Glutamatergic neuron (in vitro differentiated cells): Measurements from ENCODE around the gene TRPV3. TPM values are rescaled to one million over a fixed set of nuclear protein-coding genes. Genes with fewer than 3 reads are reported as not detected.

Source experiments
- DNase-seq: peaks from one replicate; pipeline ENCODE4 v3.0.0; 2022
- H3K27ac Mint-ChIP-seq: one replicate; pipeline ENCODE4 v1.8.0; 2020; ENCODE audit warnings: mild to moderate bottlenecking, mixed read lengths, inconsistent platforms; ENCODE audit not compliant: unreplicated experiment
- H3K27me3 Mint-ChIP-seq: one replicate; pipeline ENCODE4 v1.8.0; 2020; ENCODE audit warnings: mild to moderate bottlenecking, moderate library complexity, mixed read lengths, inconsistent platforms; ENCODE audit not compliant: unreplicated experiment
- H3K36me3 Mint-ChIP-seq: one replicate; pipeline ENCODE4 v1.8.0; 2020; ENCODE audit warnings: mild to moderate bottlenecking, mixed read lengths, inconsistent platforms; ENCODE audit not compliant: unreplicated experiment
- H3K4me1 Mint-ChIP-seq: one replicate; pipeline ENCODE4 v1.8.0; 2020; ENCODE audit warnings: mild to moderate bottlenecking, low read depth, mixed read lengths, inconsistent platforms; ENCODE audit not compliant: unreplicated experiment
- H3K4me3 Mint-ChIP-seq: one replicate; pipeline ENCODE4 v1.8.0; 2020; ENCODE audit warnings: mild to moderate bottlenecking, mixed read lengths, inconsistent platforms; ENCODE audit not compliant: unreplicated experiment
- H3K9me3 Mint-ChIP-seq: one replicate; pipeline ENCODE4 v1.8.0; 2020; ENCODE audit warnings: mild to moderate bottlenecking, moderate library complexity, mixed read lengths, inconsistent platforms; ENCODE audit not compliant: unreplicated experiment
- CTCF ChIP-seq: fragments of 200-600 bp; sonication (generic); IDR thresholded peaks from one replicate; pipeline ENCODE4 v1.5.0; 2021; ENCODE audit not compliant: partially characterized antibody, unreplicated experiment
- total RNA-seq: library from RNA; stranded (reverse); fragmentation: NEBNext Ultra II Directional; extraction: Animal tissue kit (Norgen Biotek cat#: 25700); gene quantifications from one replicate; pipeline ENCODE4 v1.2.1, GENCODE V29; 2021; ENCODE audit not compliant: unreplicated experiment

The TRPV3 gene
- total RNA-seq, 1 donor from 2014 or later = 0.74 TPM

- no peak for DNase-seq
- H3K36me3 Mint-ChIP-seq = no peaks in the 10 kb centered on the region
- H3K4me1 Mint-ChIP-seq = peaks cover 7% of the 10 kb centered on the region
- peaks cover 10% of the 10 kb centered on the region for H3K9me3 Mint-ChIP-seq
- no peak overlapping the region for H3K27ac Mint-ChIP-seq
- H3K4me3 Mint-ChIP-seq = no peak overlapping the region
- peaks cover 4% of the 10 kb centered on the region for H3K27me3 Mint-ChIP-seq
- TF ChIP-seq CTCF = no peak
These were observed 1.6 kb upstream of the TRPV3 start for GRCh38 chr17:3559270-3559645.

DNA sequence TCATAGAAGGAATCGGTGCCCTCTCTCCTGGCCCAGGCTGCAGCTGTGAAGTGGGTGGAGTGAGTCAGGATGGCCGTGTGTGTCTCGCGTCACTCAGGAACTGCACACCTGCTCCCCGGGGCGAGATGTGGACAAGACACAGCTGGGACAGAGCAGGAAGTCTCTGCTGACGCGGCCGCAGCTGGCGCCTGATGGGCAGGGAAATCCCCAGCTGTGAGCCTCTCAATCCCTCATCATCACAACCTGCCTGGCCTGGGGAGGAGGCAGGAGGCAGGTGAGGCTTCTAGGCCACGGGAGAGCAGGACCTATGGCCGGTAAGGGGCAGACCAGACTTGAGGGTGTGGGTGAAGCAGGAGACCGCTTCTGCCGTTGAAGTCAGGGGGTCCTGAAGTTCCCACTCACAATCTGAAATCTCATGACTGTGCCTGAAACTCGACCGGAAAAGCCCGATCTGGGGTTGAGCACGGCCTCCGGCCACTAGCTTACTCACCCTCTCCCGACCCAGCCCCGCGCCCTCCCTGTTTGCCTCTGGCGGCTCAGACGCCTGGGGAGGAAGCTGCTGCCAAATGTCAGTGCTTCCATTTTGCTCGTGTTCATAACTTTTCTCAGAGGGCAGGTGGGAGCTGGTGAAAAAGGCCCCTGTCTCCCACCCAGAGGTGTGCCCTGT is 1.1 kb upstream of the TRPV3 start:
- Mint-ChIP-seq H3K9me3 (peaks cover 10% of the 10 kb centered on the region), H3K36me3 (no peaks in the 10 kb centered on the region), H3K27ac (peak overlapping the region; percentile 77), H3K4me3 (peak overlapping the region; percentile 34), H3K4me1 (peaks cover 7% of the 10 kb centered on the region), H3K27me3 (peaks cover 4% of the 10 kb centered on the region)
- peak; percentile 54 for DNase-seq
- no peak for TF ChIP-seq CTCF

GRCh38 chr17:3556916-3557767 is 470 bp downstream of the TRPV3 start:
- DNase-seq = no peak
- Mint-ChIP-seq H3K4me1 (peaks cover 5% of the 10 kb centered on the region), H3K36me3 (no peaks in the 10 kb centered on the region), H3K4me3 (no peak overlapping the region), H3K27ac (no peak overlapping the region), H3K9me3 (peaks cover 7% of the 10 kb centered on the region), H3K27me3 (peaks cover 8% of the 10 kb centered on the region)
- TF ChIP-seq CTCF = no peak

DNA sequence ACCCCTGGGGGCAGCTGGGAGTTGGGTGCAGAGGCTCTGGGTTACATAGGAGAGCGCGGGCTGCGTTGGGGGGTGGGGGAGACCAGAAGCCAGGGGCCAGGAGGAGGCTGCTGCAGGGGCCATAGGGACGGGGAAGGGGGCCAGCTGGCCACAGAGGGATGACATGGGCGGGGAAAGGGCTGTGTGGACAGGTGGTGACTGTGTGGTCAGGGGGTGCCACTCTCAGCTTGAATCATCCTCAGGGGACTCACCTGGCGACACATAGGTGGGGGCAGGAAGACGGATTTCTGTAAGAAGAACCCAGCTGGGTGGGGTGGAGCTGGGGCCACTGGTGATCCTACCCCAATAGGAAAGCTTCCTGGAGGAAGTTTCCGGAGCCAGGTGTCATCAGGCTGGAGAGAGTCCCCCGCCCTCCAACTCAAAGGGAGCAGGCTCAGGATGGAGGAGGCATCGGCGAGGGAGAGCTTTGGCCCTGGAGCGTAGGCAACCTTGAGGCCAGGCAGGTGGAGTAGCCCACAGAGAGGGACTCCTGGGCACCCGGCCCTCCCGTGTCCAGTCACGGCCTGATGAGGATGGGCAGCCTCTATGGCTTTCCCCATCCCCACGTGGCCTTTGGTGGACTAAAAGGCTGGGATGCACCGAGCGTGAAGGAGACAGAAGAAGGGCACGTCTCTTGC is 1.2 kb downstream of the TRPV3 start:
- H3K27ac Mint-ChIP-seq = no peak overlapping the region
- no peak for TF ChIP-seq CTCF
- no peak for DNase-seq

More for the DNA sequence above, 1.2 kb downstream of the TRPV3 start:
- Mint-ChIP-seq H3K9me3 (peaks cover 7% of the 10 kb centered on the region), H3K4me3 (no peak overlapping the region), H3K36me3 (no peaks in the 10 kb centered on the region), H3K27me3 (peaks cover 8% of the 10 kb centered on the region), H3K4me1 (peaks cover 5% of the 10 kb centered on the region)
